Erythroblast (primary cell): ENCODE data around the gene TNNC1.

Experiments used
- DNase-seq, 2 experiments: peaks; one replicate each; lab custom pipeline; 2025; lab: John Stamatoyannopoulos, UW
- GATA1 ChIP-seq: IDR thresholded peaks from 2 replicates; pipeline ENCODE4 v1.6.1; 2011; ENCODE audit warnings: low read depth, mild to moderate bottlenecking, control low read depth, low read length, moderate library complexity
- POLR2A ChIP-seq: IDR thresholded peaks from 2 replicates; pipeline ENCODE4 v1.6.1; 2011; ENCODE audit warnings: mild to moderate bottlenecking, low read length

The TNNC1 gene

GRCh38 chr3:52405601-52406110, 48.2 kb downstream of the TNNC1 start:
- DNase-seq: peak; percentile 75 to 84
- TF ChIP-seq POLR2A (no peak), GATA1 (no peak)

- no peak for DNase-seq
- no peak for TF ChIP-seq GATA1
Observed at GRCh38 chr3:52405066-52405465, 48.8 kb downstream of the TNNC1 start.

- TF ChIP-seq GATA1 (no peak), POLR2A (no peak)
- no peak for DNase-seq
Observed at GRCh38 chr3:52404391-52404790, 49.5 kb downstream of the TNNC1 start.

- DNase-seq: no peak
Observed at GRCh38 chr3:52403955-52404354, 49.9 kb downstream of the TNNC1 start.

GRCh38 chr3:52403271-52403841, 50.5 kb downstream of the TNNC1 start:
- no peak for DNase-seq
- TF ChIP-seq GATA1 (no peak), POLR2A (no peak)

More at GRCh38 chr3:52403955-52404354, 49.9 kb downstream of the TNNC1 start:
- TF ChIP-seq POLR2A: no peak
- no peak for TF ChIP-seq GATA1

GRCh38 chr3:52402706-52403270, 51.1 kb downstream of the TNNC1 start:
- no peak for TF ChIP-seq GATA1
- TF ChIP-seq POLR2A: no peak
- no peak for DNase-seq

GRCh38 chr3:52402101-52402521, 51.7 kb downstream of the TNNC1 start:
- DNase-seq: no peak
- no peak for TF ChIP-seq POLR2A
- no peak for TF ChIP-seq GATA1

- TF ChIP-seq GATA1 (no peak), POLR2A (no peak)
- DNase-seq: no peak
Observed at GRCh38 chr3:52401551-52401950, 52.3 kb downstream of the TNNC1 start.
